ENCODE data around the gene BACH2.

The BACH2 gene

GRCh38 chr6:90113389-90113788, 183.3 kb downstream of the BACH2 start:
- no peak for DNase-seq (ENCODE audit: low read depth in 1 of 2, low spot score in 1 of 2)
- Histone ChIP-seq H3K27ac (replicated peaks) (no peak overlapping the region), H3K4me3 (replicated peaks; ENCODE audit: insufficient read depth, low read length) (no peak overlapping the region), H3K27me3 (ENCODE audit: insufficient read depth, poor library complexity, severe bottlenecking) (no peaks in the 10 kb centered on the region)
- TF ChIP-seq POLR2AphosphoS5 (IDR thresholded peaks at IDR 0.05; ENCODE audit: low read depth) (no peak), SPI1 (IDR thresholded peaks at IDR 0.05; ENCODE audit: borderline replicate concordance, low read depth) (no peak), GABPA (IDR thresholded peaks at IDR 0.05; ENCODE audit: low read depth) (no peak), CTCF (IDR thresholded peaks at IDR 0.05; ENCODE audit: insufficient read depth, low read length) (no peak), REST (IDR thresholded peaks at IDR 0.05; ENCODE audit: insufficient replicate concordance, low read depth) (no peak)

GRCh38 chr6:90111387-90111786, 185.3 kb downstream of the BACH2 start:
- no peak for DNase-seq (ENCODE audit: low read depth in 1 of 2, low spot score in 1 of 2)
- no peaks in the 10 kb centered on the region for H3K27me3 ChIP-seq (ENCODE audit: insufficient read depth, poor library complexity, severe bottlenecking)
- TF ChIP-seq SPI1 (IDR thresholded peaks at IDR 0.05; ENCODE audit: borderline replicate concordance, low read depth) (no peak), GABPA (IDR thresholded peaks at IDR 0.05; ENCODE audit: low read depth) (no peak), POLR2AphosphoS5 (IDR thresholded peaks at IDR 0.05; ENCODE audit: low read depth) (no peak), REST (IDR thresholded peaks at IDR 0.05; ENCODE audit: insufficient replicate concordance, low read depth) (no peak), CTCF (IDR thresholded peaks at IDR 0.05; ENCODE audit: insufficient read depth, low read length) (no peak)
- H3K4me3 ChIP-seq (replicated peaks; ENCODE audit: insufficient read depth, low read length), result no peak overlapping the region
- H3K27ac ChIP-seq (replicated peaks), result no peak overlapping the region

GRCh38 chr6:90110971-90111370, 185.7 kb downstream of the BACH2 start:
- no peak overlapping the region for H3K27ac ChIP-seq (replicated peaks)
- H3K4me3 ChIP-seq (replicated peaks; ENCODE audit: insufficient read depth, low read length), result no peak overlapping the region
- TF ChIP-seq CTCF (IDR thresholded peaks at IDR 0.05; ENCODE audit: insufficient read depth, low read length) (no peak), GABPA (IDR thresholded peaks at IDR 0.05; ENCODE audit: low read depth) (no peak), REST (IDR thresholded peaks at IDR 0.05; ENCODE audit: insufficient replicate concordance, low read depth) (no peak), SPI1 (IDR thresholded peaks at IDR 0.05; ENCODE audit: borderline replicate concordance, low read depth) (no peak)
- DNase-seq (ENCODE audit: low read depth in 1 of 2, low spot score in 1 of 2), result no peak
- no peaks in the 10 kb centered on the region for H3K27me3 ChIP-seq (ENCODE audit: insufficient read depth, poor library complexity, severe bottlenecking)
